SK-N-SH treated with all-trans-retinoic acid at 6 μM for 48 hours (cell line): Measurements from ENCODE around the gene SEMA5B.
A peak's percentile ranks its signal among the peaks of the same experiment; 100 is the strongest.

Experiments used
- ATAC-seq: fragments of 200-7000 bp; cut with Tn5 transposase; 3 replicates; pipeline ENCODE4 v1.9.1; 2020; ENCODE audit warnings: mild to moderate bottlenecking, moderate library complexity
- ARNTL ChIP-seq: fragments of 450-650 bp; formaldehyde crosslinking; IDR thresholded peaks from 2 replicates; pipeline ENCODE4 v1.5.0; 2020; ENCODE audit warnings: low read depth, mild to moderate bottlenecking, moderate library complexity, borderline replicate concordance
- CREB5 ChIP-seq: fragments of 250-450 bp; sonication (Bioruptor Pico); IDR thresholded peaks from 2 replicates; pipeline ENCODE4 v1.5.1; 2020; ENCODE audit warnings: low read depth, mild to moderate bottlenecking, moderate library complexity
- CSDC2 ChIP-seq: fragments of 250-450 bp; sonication (Bioruptor Pico); IDR thresholded peaks from 2 replicates; pipeline ENCODE4 v1.5.0; 2020; ENCODE audit warnings: mild to moderate bottlenecking, moderate library complexity
- CSRNP3 ChIP-seq: fragments of 250-450 bp; sonication (Bioruptor Pico); IDR thresholded peaks from 2 replicates; pipeline ENCODE4 v1.5.1; 2021; ENCODE audit warnings: mild to moderate bottlenecking, moderate library complexity
- GLIS3 ChIP-seq: fragments of 250-450 bp; sonication (Bioruptor Pico); IDR thresholded peaks from 2 replicates; pipeline ENCODE4 v1.5.0; 2020; ENCODE audit warnings: mild to moderate bottlenecking, moderate library complexity
- ISL1 ChIP-seq: fragments of 250-450 bp; sonication (Bioruptor Pico); IDR thresholded peaks from 2 replicates; pipeline ENCODE4 v2.1.2; 2022; ENCODE audit warnings: mild to moderate bottlenecking, moderate library complexity
- PATZ1 ChIP-seq: fragments of 250-450 bp; sonication (Bioruptor Pico); IDR thresholded peaks from 2 replicates; pipeline ENCODE4 v1.8.0; 2020; ENCODE audit warnings: mild to moderate bottlenecking, moderate library complexity, borderline replicate concordance
- POU6F1 ChIP-seq: fragments of 250-450 bp; sonication (Bioruptor Pico); IDR thresholded peaks from 2 replicates; pipeline ENCODE4 v1.8.0; 2021; ENCODE audit warnings: low read depth, mild to moderate bottlenecking, moderate library complexity, borderline replicate concordance
- SNAI2 ChIP-seq: fragments of 250-450 bp; sonication (Bioruptor Pico); IDR thresholded peaks from 2 replicates; pipeline ENCODE4 v1.5.0; 2020; ENCODE audit warnings: mild to moderate bottlenecking, moderate library complexity
- TOX ChIP-seq: fragments of 250-450 bp; sonication (Bioruptor Pico); IDR thresholded peaks from 2 replicates; pipeline ENCODE4 v1.8.0; 2021; ENCODE audit warnings: mild to moderate bottlenecking, moderate library complexity, borderline replicate concordance
- TSHZ2 ChIP-seq: fragments of 250-450 bp; sonication (Bioruptor Pico); IDR thresholded peaks from 2 replicates; pipeline ENCODE4 v1.5.0; 2020; ENCODE audit warnings: mild to moderate bottlenecking, moderate library complexity
- ZC3H10 ChIP-seq: fragments of 250-450 bp; sonication (Bioruptor Pico); IDR thresholded peaks from 2 replicates; pipeline ENCODE4 v1.5.1; 2021; ENCODE audit warnings: mild to moderate bottlenecking, moderate library complexity
- ZFP3 ChIP-seq: fragments of 250-450 bp; sonication (Bioruptor Pico); IDR thresholded peaks from 2 replicates; pipeline ENCODE4 v1.5.0; 2020; ENCODE audit warnings: mild to moderate bottlenecking, moderate library complexity
- ZFP30 ChIP-seq: fragments of 450-650 bp; formaldehyde crosslinking; IDR thresholded peaks from 2 replicates; pipeline ENCODE4 v1.5.0; 2022; ENCODE audit warnings: mild to moderate bottlenecking, moderate library complexity
- ZNF565 ChIP-seq: fragments of 450-650 bp; formaldehyde crosslinking; conservative IDR thresholded peaks from 2 replicates; pipeline ENCODE4 v1.5.0; 2020; ENCODE audit warnings: low read depth, mild to moderate bottlenecking, moderate library complexity
- ZNF70 ChIP-seq: fragments of 450-650 bp; formaldehyde crosslinking; IDR thresholded peaks from 2 replicates; pipeline ENCODE4 v1.5.0; 2020; ENCODE audit warnings: mild to moderate bottlenecking, moderate library complexity
- ZNF8 ChIP-seq: fragments of 450-650 bp; formaldehyde crosslinking; IDR thresholded peaks from 2 replicates; pipeline ENCODE4 v1.5.0; 2020; ENCODE audit warnings: mild to moderate bottlenecking, moderate library complexity

The SEMA5B gene

GRCh38 chr3:123013876-123014275 lies 13.7 kb downstream of the SEMA5B start (continued):
- TF ChIP-seq ARNTL (CRISPR knock-in tag) (no peak), CREB5 (no peak), TOX (CRISPR knock-in tag) (no peak), SNAI2 (CRISPR knock-in tag) (no peak)
- TF ChIP-seq, all 23 proteins: peak for 0

- no peak for ATAC-seq
- TF ChIP-seq ZNF70 (CRISPR knock-in tag) (no peak), ISL1 (CRISPR knock-in tag) (no peak), GLIS3 (CRISPR knock-in tag) (no peak)
These were observed 14.9 kb downstream of the SEMA5B start for GRCh38 chr3:123012652-123013051.

GRCh38 chr3:123011447-123011846 lies 16.1 kb downstream of the SEMA5B start:
- TF ChIP-seq ZC3H10 (CRISPR knock-in tag): no peak
- TF ChIP-seq CSDC2 (CRISPR knock-in tag): no peak
- no peak for TF ChIP-seq TSHZ2 (CRISPR knock-in tag)
- TF ChIP-seq ZFP3 (CRISPR knock-in tag): no peak
- no peak for TF ChIP-seq ZNF565 (CRISPR knock-in tag)
- ATAC-seq: peak; percentile 31; the same call in 1 of the 3 replicates

- TF ChIP-seq CSDC2 (CRISPR knock-in tag) (no peak), ZC3H10 (CRISPR knock-in tag) (no peak), CSRNP3 (CRISPR knock-in tag) (no peak), ZNF565 (CRISPR knock-in tag) (no peak), ZFP30 (CRISPR knock-in tag) (no peak), ISL1 (CRISPR knock-in tag) (no peak), ZNF8 (CRISPR knock-in tag) (no peak), ZFP3 (CRISPR knock-in tag) (no peak), TSHZ2 (CRISPR knock-in tag) (no peak), GLIS3 (CRISPR knock-in tag) (no peak)
- ATAC-seq: no peak
These were observed 18.7 kb downstream of the SEMA5B start for GRCh38 chr3:123008840-123009239.

GRCh38 chr3:123006609-123007008 lies 21.0 kb downstream of the SEMA5B start:
- ATAC-seq: no peak
- no peak for TF ChIP-seq TSHZ2 (CRISPR knock-in tag)
- no peak for TF ChIP-seq ZNF8 (CRISPR knock-in tag)
- TF ChIP-seq CSDC2 (CRISPR knock-in tag): no peak
- TF ChIP-seq ZFP3 (CRISPR knock-in tag): no peak
- TF ChIP-seq ARNTL (CRISPR knock-in tag): no peak
- no peak for TF ChIP-seq GLIS3 (CRISPR knock-in tag)
- no peak for TF ChIP-seq PATZ1
- no peak for TF ChIP-seq POU6F1 (CRISPR knock-in tag)
- no peak for TF ChIP-seq ZFP30 (CRISPR knock-in tag)
